ENCODE measurements around the gene LRCH3.

DNA sequence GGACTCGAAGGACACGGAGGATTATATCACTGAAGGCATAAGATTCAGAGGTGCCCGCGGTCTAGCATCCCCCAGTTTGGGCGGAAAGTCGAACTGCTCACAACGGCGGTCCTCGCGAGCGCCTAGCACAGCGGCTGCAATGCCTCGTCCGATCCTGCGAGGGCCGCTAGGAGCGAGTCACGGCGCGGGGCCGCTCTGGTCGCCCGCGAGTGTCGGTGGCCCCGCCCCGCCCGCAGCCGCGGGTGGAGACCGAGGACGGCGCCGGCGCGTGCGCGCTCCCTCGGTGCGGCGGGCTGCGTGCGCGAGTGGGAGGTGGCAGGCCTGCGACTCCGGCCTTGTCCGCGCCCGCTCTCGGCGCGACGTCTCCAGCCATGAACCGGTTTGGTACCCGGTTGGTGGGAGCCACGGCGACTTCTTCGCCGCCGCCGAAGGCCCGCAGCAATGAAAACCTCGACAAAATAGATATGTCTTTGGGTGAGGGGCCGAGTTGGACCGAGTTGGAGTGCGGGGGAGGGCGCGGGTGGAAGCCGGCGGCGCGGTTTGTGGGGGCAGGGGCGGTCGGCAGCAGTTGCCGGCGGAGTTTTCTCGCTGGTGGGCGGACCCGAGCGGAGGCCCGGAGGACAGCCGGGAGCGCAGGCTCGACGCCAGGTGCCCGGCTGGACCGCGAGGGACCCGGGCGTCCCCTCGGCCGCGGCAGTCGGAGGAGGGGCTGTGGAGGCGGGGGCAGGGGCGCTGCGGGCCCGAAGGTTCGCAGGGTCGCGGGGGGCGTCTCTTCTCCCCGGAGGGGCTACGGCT, 41.3 kb upstream of the LRCH3 start, which contains the start of gene FYTTD1:
- TF ChIP-seq BHLHE40 (IDR thresholded peaks at IDR 0.05; ENCODE audit: borderline replicate concordance) (no peak), SP1 (IDR thresholded peaks at IDR 0.05) (no peak), FOXM1 (IDR thresholded peaks at IDR 0.05; ENCODE audit: borderline replicate concordance) (no peak), ARNT (IDR thresholded peaks at IDR 0.05) (no peak), ELF4 (IDR thresholded peaks at IDR 0.05) (no peak), SUZ12 (IDR thresholded peaks at IDR 0.05) (no peak), HDGF (IDR thresholded peaks at IDR 0.05; ENCODE audit: borderline replicate concordance) (no peak), NFRKB (IDR thresholded peaks at IDR 0.05) (no peak), FOXA1 (IDR thresholded peaks at IDR 0.05) (no peak), TARDBP (IDR thresholded peaks at IDR 0.05) (no peak), FOXK2 (IDR thresholded peaks at IDR 0.05) (no peak), CTBP1 (IDR thresholded peaks at IDR 0.05; ENCODE audit: borderline replicate concordance) (no peak), L3MBTL2 (conservative IDR thresholded peaks at IDR 0.05) (peak; percentile 39)
- TF ChIP-seq, protein P1, sequence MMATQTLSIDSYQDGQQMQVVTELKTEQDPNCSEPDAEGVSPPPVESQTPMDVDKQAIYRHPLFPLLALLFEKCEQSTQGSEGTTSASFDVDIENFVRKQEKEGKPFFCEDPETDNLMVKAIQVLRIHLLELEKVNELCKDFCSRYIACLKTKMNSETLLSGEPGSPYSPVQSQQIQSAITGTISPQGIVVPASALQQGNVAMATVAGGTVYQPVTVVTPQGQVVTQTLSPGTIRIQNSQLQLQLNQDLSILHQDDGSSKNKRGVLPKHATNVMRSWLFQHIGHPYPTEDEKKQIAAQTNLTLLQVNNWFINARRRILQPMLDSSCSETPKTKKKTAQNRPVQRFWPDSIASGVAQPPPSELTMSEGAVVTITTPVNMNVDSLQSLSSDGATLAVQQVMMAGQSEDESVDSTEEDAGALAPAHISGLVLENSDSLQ (IDR thresholded peaks at IDR 0.05), result no peak
